HL-60 (cell line): ENCODE results near the gene DSC3.

ENCODE experiments used
- DNase-seq, 2 experiments: peaks; one replicate each; pipeline ENCODE4 v3.0.0-alpha.2; 2010 to 2020; ENCODE audit warnings: low read depth in 1 of 2, low spot score in 1 of 2
- H3K27ac ChIP-seq: fragments of 250-450 bp; sonication (Bioruptor Pico); replicated peaks from 2 replicates; pipeline ENCODE4 v1.5.1; 2020; ENCODE audit warnings: mild to moderate bottlenecking, moderate library complexity
- H3K27me3 ChIP-seq: fragments of 250-450 bp; sonication (Bioruptor Pico); 2 replicates; pipeline ENCODE4 v1.5.1; 2021; ENCODE audit warnings: mild to moderate bottlenecking, moderate library complexity; ENCODE audit not compliant: insufficient read depth, poor library complexity, severe bottlenecking
- H3K4me3 ChIP-seq: replicated peaks from 2 replicates; pipeline ENCODE4 v1.5.1; 2011; ENCODE audit warnings: mild to moderate bottlenecking, control low read depth, low read length; ENCODE audit not compliant: insufficient read depth
- CTCF ChIP-seq: IDR thresholded peaks from one replicate; pipeline ENCODE4 v1.5.1; 2011; ENCODE audit warnings: low read length, control low read depth, inconsistent platforms; ENCODE audit not compliant: insufficient read depth
- GABPA ChIP-seq: IDR thresholded peaks from 2 replicates; pipeline ENCODE4 v1.6.1; 2012; ENCODE audit warnings: low read depth
- POLR2AphosphoS5 ChIP-seq: IDR thresholded peaks from 2 replicates; pipeline ENCODE4 v1.6.1; 2012; ENCODE audit warnings: low read depth
- REST ChIP-seq: IDR thresholded peaks from 2 replicates; pipeline ENCODE4 v1.6.1; 2012; ENCODE audit warnings: low read depth; ENCODE audit not compliant: insufficient replicate concordance
- SPI1 ChIP-seq: IDR thresholded peaks from 2 replicates; pipeline ENCODE4 v1.6.1; 2012; ENCODE audit warnings: low read depth, mild to moderate bottlenecking, borderline replicate concordance

DSC3 gene

DNA sequence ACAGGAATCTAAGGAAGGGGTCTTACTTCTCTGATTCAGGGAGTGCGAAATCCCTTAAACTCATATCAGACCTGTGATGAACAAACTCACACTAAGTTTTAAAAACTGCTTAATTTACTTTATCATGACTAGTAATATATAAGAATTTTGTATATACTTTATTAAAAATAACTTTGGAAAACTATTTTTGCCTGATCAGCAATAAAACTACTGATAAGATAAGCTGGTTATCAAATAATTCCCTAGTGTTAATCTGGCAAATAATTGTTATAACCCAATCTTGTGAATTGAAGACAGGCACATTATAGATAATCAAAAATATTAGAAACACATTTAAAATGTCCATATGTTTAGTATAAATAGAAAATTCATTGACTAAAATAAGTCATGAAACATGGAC is 23.7 kb upstream of the DSC3 start:
- no peak for DNase-seq
- Histone ChIP-seq H3K27me3 (no peaks in the 10 kb centered on the region), H3K4me3 (no peak overlapping the region), H3K27ac (no peak overlapping the region)
- no peak for TF ChIP-seq CTCF

- no peak for TF ChIP-seq POLR2AphosphoS5
- no peak for TF ChIP-seq GABPA
- TF ChIP-seq SPI1 = no peak
- no peak for TF ChIP-seq CTCF
- TF ChIP-seq REST = no peak
- no peak for DNase-seq
Observed at GRCh38 chr18:31065036-31065773, 22.7 kb upstream of the DSC3 start.

GRCh38 chr18:31064130-31064529 is 21.6 kb upstream of the DSC3 start:
- Histone ChIP-seq H3K27ac (no peak overlapping the region), H3K27me3 (no peaks in the 10 kb centered on the region), H3K4me3 (no peak overlapping the region)
- TF ChIP-seq GABPA (no peak), POLR2AphosphoS5 (no peak), SPI1 (no peak), REST (no peak), CTCF (no peak)
- DNase-seq = no peak

More at GRCh38 chr18:31065036-31065773, 22.7 kb upstream of the DSC3 start:
- no peak overlapping the region for H3K4me3 ChIP-seq
- no peak overlapping the region for H3K27ac ChIP-seq
- no peaks in the 10 kb centered on the region for H3K27me3 ChIP-seq

DNA sequence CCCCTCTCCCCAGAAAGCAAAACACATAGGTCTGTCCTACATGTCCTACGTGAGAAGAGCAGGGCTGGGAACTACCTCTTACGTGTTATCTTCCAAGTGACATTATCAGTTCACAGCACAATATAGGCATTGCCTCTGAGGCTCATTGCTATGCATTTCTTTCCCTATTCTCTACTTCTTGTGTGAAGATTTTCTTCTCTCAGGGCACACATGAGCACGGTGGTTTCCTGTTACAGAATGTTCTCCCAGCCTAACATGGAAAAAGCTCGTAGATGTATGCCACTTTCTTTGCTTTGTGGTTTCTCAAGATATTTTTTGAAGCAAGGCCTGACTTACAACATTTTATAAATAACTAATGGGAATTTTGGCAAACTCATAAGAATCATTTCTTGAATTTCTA is 19.4 kb upstream of the DSC3 start:
- TF ChIP-seq POLR2AphosphoS5 (no peak), SPI1 (no peak), CTCF (no peak), REST (no peak)
- no peak overlapping the region for H3K27ac ChIP-seq
- DNase-seq = no peak
- H3K27me3 ChIP-seq = no peaks in the 10 kb centered on the region
- H3K4me3 ChIP-seq = no peak overlapping the region
